ENCODE measurements around the gene ZNF593OS. TPM values are rescaled to one million over a fixed set of nuclear protein-coding genes. Genes with fewer than 3 reads are reported as not detected.

The ZNF593OS gene
- polyA plus RNA-seq, 1 experiment = not detected

Other genes with a start within 250 kb of the ZNF593OS start
- 9.3 and 11.8 TPM in 2 replicates for gene PAFAH2, start 173.8 kb downstream of the ZNF593OS start, polyA plus RNA-seq (2011; rRNA removed)
- 1.3 and 1.8 TPM in 2 replicates for gene EXTL1, start 150.1 kb downstream of the ZNF593OS start, polyA plus RNA-seq (2011; rRNA removed)
- gene SLC30A2, start 125.7 kb downstream of the ZNF593OS start, polyA plus RNA-seq (2011; rRNA removed) = not detected in 2 replicates
- not detected in 2 replicates for gene TRIM63, start 104.2 kb downstream of the ZNF593OS start, polyA plus RNA-seq (2011; rRNA removed)
- 2.9 and 3.0 TPM in 2 replicates for gene PDIK1L, start 60.0 kb downstream of the ZNF593OS start, polyA plus RNA-seq (2011; rRNA removed)
- gene FAM110D, start 12.8 kb downstream of the ZNF593OS start, polyA plus RNA-seq (2011; rRNA removed) = not detected in 2 replicates
- not detected in 2 replicates for gene C1orf232, start 2.9 kb downstream of the ZNF593OS start, polyA plus RNA-seq (2011; rRNA removed)
- gene ZNF593, start 1.9 kb downstream of the ZNF593OS start, polyA plus RNA-seq (2011; rRNA removed) = 19.7 and 28.6 TPM in 2 replicates
- gene CNKSR1, start 5.7 kb upstream of the ZNF593OS start, polyA plus RNA-seq (2011; rRNA removed) = 0.05 TPM in 1 of 2 replicates, not detected in the other
- not detected in 2 replicates for gene CATSPER4, start 18.8 kb upstream of the ZNF593OS start, polyA plus RNA-seq (2011; rRNA removed)
- 5.7 and 5.8 TPM in 2 replicates for gene CEP85, start 62.4 kb upstream of the ZNF593OS start, polyA plus RNA-seq (2011; rRNA removed)
- gene SH3BGRL3, start 108.3 kb upstream of the ZNF593OS start, polyA plus RNA-seq (2011; rRNA removed) = 307 and 326 TPM in 2 replicates
- gene UBXN11, start 134.8 kb upstream of the ZNF593OS start, polyA plus RNA-seq (2011; rRNA removed) = 6.1 and 7.0 TPM in 2 replicates
- not detected in 2 replicates for gene CD52, start 146.1 kb upstream of the ZNF593OS start, polyA plus RNA-seq (2011; rRNA removed)
- not detected in 2 replicates for gene CRYBG2, start 182.3 kb upstream of the ZNF593OS start, polyA plus RNA-seq (2011; rRNA removed)
- gene ZNF683, start 200.9 kb upstream of the ZNF593OS start, polyA plus RNA-seq (2011; rRNA removed) = not detected in 2 replicates
- gene LIN28A, start 239.0 kb upstream of the ZNF593OS start, polyA plus RNA-seq (2011; rRNA removed) = not detected in 2 replicates